ENCODE measurements around the gene IGF1R.

IGF1R gene

GRCh38 chr15:98731712-98732450, 83.5 kb downstream of the IGF1R start:
- no peak overlapping the region for H3K4me2 ChIP-seq (ENCODE audit: low read length)

GRCh38 chr15:98733098-98733497, 84.8 kb downstream of the IGF1R start:
- Histone ChIP-seq H3K79me2 (ENCODE audit: low read length) (peaks cover 14% of the 10 kb centered on the region; the same call in 1 of the 2 replicates), H3K4me3 (ENCODE audit: low read length) (no peak overlapping the region), H3K27me3 (ENCODE audit: low read depth, low read length) (no peaks in the 10 kb centered on the region), H3K4me1 (ENCODE audit: low read length) (peaks cover 8% of the 10 kb centered on the region), H3K4me2 (ENCODE audit: low read length) (no peak overlapping the region), H3K9me3 (ENCODE audit: insufficient read depth, low read length) (no peaks in the 10 kb centered on the region), H3K27ac (ENCODE audit: low read length) (no peak overlapping the region), H3K9ac (ENCODE audit: low read length) (no peak overlapping the region), H4K20me1 (ENCODE audit: insufficient read depth, low read length) (peaks cover 7% of the 10 kb centered on the region; the same call in 1 of the 2 replicates), H2AFZ (ENCODE audit: low read depth, low read length) (no peak overlapping the region), H3K36me3 (replicated peaks; ENCODE audit: low read depth, low read length) (no peaks in the 10 kb centered on the region)
- no peak for TF ChIP-seq CTCF (IDR thresholded peaks at IDR 0.05; ENCODE audit: low read depth, low read length)
- TF ChIP-seq EZH2phosphoT487 (IDR thresholded peaks at IDR 0.05; ENCODE audit: low read depth) = no peak

More at GRCh38 chr15:98731712-98732450, 83.5 kb downstream of the IGF1R start:
- Histone ChIP-seq H3K4me3 (ENCODE audit: low read length) (no peak overlapping the region), H3K36me3 (replicated peaks; ENCODE audit: low read depth, low read length) (no peaks in the 10 kb centered on the region), H3K4me1 (ENCODE audit: low read length) (peaks cover 8% of the 10 kb centered on the region), H3K27me3 (ENCODE audit: low read depth, low read length) (no peaks in the 10 kb centered on the region), H2AFZ (ENCODE audit: low read depth, low read length) (no peak overlapping the region), H3K9me3 (ENCODE audit: insufficient read depth, low read length) (no peaks in the 10 kb centered on the region), H3K79me2 (ENCODE audit: low read length) (peaks cover 14% of the 10 kb centered on the region; the same call in 1 of the 2 replicates), H3K27ac (ENCODE audit: low read length) (no peak overlapping the region), H3K9ac (ENCODE audit: low read length) (no peak overlapping the region), H4K20me1 (ENCODE audit: insufficient read depth, low read length) (peaks cover 8% of the 10 kb centered on the region; the same call in 1 of the 2 replicates)
- no peak for TF ChIP-seq EZH2phosphoT487 (IDR thresholded peaks at IDR 0.05; ENCODE audit: low read depth)
- no peak for TF ChIP-seq CTCF (IDR thresholded peaks at IDR 0.05; ENCODE audit: low read depth, low read length)

GRCh38 chr15:98734466-98735199, 86.3 kb downstream of the IGF1R start:
- no peaks in the 10 kb centered on the region for H3K36me3 ChIP-seq (replicated peaks; ENCODE audit: low read depth, low read length)
- no peak overlapping the region for H2AFZ ChIP-seq (ENCODE audit: low read depth, low read length)
- H3K4me3 ChIP-seq (ENCODE audit: low read length) = no peak overlapping the region
- peak overlapping the region; percentile 33 for H3K4me2 ChIP-seq (ENCODE audit: low read length)
- H3K27ac ChIP-seq (ENCODE audit: low read length) = no peak overlapping the region
- H4K20me1 ChIP-seq (ENCODE audit: insufficient read depth, low read length) = peaks cover 3% of the 10 kb centered on the region; the same call in 1 of the 2 replicates
- peaks cover 22% of the 10 kb centered on the region; the same call in 1 of the 2 replicates for H3K79me2 ChIP-seq (ENCODE audit: low read length)
- H3K27me3 ChIP-seq (ENCODE audit: low read depth, low read length) = no peaks in the 10 kb centered on the region
- H3K9me3 ChIP-seq (ENCODE audit: insufficient read depth, low read length) = no peaks in the 10 kb centered on the region
- no peak overlapping the region for H3K9ac ChIP-seq (ENCODE audit: low read length)
- H3K4me1 ChIP-seq (ENCODE audit: low read length) = peaks cover 20% of the 10 kb centered on the region
- TF ChIP-seq EZH2phosphoT487 (IDR thresholded peaks at IDR 0.05; ENCODE audit: low read depth) = no peak
- TF ChIP-seq CTCF (IDR thresholded peaks at IDR 0.05; ENCODE audit: low read depth, low read length) = no peak

- TF ChIP-seq CTCF (IDR thresholded peaks at IDR 0.05; ENCODE audit: low read depth, low read length) (no peak), EZH2phosphoT487 (IDR thresholded peaks at IDR 0.05; ENCODE audit: low read depth) (no peak)
- no peak overlapping the region for H3K4me3 ChIP-seq (ENCODE audit: low read length)
- H3K4me1 ChIP-seq (ENCODE audit: low read length) = peaks cover 26% of the 10 kb centered on the region
- peaks cover 28% of the 10 kb centered on the region; the same call in 1 of the 2 replicates for H3K79me2 ChIP-seq (ENCODE audit: low read length)
- H3K9ac ChIP-seq (ENCODE audit: low read length) = no peak overlapping the region
- no peaks in the 10 kb centered on the region for H3K36me3 ChIP-seq (replicated peaks; ENCODE audit: low read depth, low read length)
- no peaks in the 10 kb centered on the region for H3K27me3 ChIP-seq (ENCODE audit: low read depth, low read length)
- H3K9me3 ChIP-seq (ENCODE audit: insufficient read depth, low read length) = no peaks in the 10 kb centered on the region
- H2AFZ ChIP-seq (ENCODE audit: low read depth, low read length) = no peak overlapping the region
- peaks cover 5% of the 10 kb centered on the region; the same call in 1 of the 2 replicates for H4K20me1 ChIP-seq (ENCODE audit: insufficient read depth, low read length)
- H3K27ac ChIP-seq (ENCODE audit: low read length) = no peak overlapping the region
- no peak overlapping the region for H3K4me2 ChIP-seq (ENCODE audit: low read length)
Observed at GRCh38 chr15:98735304-98735703, 87.0 kb downstream of the IGF1R start.
